ENCODE measurements around the gene SLC25A34.
A peak's percentile ranks its signal among the peaks of the same experiment; 100 is the strongest.
"Not testable (repeated sequence)": the region's sequence is repeated elsewhere in the genome, so short reads cannot be mapped to it uniquely, and the experiment has no call there.

Gene SLC25A34

DNA sequence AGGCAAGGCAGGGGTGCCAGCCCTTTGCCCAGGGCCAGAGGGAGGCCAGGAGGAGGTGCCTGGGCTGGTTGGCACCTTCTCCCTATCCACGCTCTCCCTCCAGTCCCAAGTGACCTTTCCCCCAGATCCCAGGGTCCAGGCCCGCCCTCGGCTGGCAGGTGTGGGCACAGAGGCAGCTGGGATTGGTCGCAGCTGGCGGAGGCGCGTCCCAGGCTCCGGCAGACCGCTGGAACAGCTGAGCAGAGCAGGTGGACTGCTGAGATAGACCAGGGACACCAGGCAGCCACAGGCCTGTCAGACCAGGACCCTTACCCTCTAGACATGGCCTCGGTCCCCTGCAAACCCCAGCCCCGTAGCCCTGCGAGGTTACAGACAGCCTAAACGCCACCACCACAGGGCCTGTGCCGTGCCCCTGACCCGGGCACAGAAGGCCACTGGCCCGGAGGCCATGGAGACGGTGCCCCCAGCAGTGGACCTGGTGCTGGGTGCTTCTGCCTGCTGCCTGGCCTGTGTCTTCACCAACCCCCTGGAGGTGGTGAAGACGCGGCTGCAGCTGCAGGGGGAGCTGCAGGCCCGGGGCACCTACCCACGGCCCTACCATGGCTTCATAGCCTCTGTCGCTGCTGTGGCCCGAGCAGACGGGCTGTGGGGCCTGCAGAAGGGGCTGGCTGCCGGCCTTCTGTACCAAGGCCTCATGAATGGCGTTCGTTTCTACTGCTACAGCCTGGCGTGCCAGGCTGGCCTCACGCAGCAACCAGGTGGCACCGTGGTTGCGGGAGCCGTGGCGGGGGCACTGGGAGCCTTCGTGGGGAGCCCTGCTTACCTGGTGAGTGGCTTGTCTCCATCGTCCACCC, at the start of gene SLC25A34:
Gene SLC25A34, plus strand, starts transcription at position 221 of the 854 bp plus-strand sequence. Its CDS starts 228 bp downstream, at position 449.
- no peak for DNase-seq (ENCODE audit: low read depth, low spot score)
- H3K27ac ChIP-seq = no peak within 1 kb of the TSS

DNA sequence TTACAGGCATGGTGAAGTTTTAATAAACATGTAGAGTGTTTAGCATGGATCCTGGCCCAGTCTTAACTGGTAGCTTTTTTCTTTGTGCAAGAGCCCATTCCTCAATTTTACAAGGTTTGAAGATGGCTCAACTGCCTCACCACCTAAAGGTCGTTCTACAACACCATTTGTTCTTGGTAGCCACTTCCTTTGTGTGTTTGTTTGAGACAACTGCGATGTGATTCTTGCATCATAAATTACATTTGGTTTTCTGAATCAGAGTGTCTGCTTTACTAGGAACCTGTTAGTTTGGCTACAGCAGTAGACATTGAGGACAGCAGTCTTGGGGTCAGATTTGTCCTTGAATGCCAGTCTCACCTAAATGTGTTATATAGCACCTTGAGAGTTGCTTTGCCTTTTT, 48.6 kb upstream of the SLC25A34 start:
- DNase-seq (ENCODE audit: low read depth, low spot score) = no peak
- H3K27ac ChIP-seq = no peak overlapping the region

GRCh38 chr1:15690317-15690716, 45.7 kb upstream of the SLC25A34 start:
- DNase-seq (ENCODE audit: low read depth, low spot score) = no peak
- no peak overlapping the region for H3K27ac ChIP-seq

GRCh38 chr1:15691434-15692032, 44.5 kb upstream of the SLC25A34 start:
- no peak overlapping the region for H3K27ac ChIP-seq
- no peak for DNase-seq (ENCODE audit: low read depth, low spot score)

DNA sequence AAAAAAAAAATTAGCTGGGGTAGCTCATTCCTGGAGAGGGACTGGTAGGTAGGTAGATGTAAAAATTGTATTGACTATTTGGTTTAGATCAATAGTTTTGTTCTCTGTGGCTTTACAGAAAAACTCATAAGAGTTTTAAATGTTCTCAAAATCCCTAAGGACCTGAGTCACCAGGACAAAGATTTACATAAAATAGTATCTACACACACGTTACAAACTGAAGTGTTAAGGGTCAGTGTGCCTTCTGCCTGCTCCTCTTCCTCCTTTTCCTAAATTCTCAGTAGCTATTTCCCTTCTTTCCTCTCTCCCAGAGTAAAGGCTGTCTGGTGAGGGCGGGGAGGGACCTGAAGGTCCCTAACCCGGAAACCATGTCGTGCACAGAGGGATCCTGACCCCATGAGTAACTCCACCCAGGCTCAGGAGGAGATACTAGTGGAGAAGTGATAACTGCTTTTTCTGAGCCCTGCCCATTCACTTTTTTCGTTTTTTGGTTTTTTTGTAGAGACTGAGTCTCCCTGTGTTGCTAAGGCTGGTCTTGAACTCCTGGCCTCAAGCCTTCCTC, 43.9 kb upstream of the SLC25A34 start:
- H3K27ac ChIP-seq = no peak overlapping the region
- no peak for DNase-seq (ENCODE audit: low read depth, low spot score)

- H3K27ac ChIP-seq = no peak overlapping the region
- DNase-seq (ENCODE audit: low read depth, low spot score) = no peak
Observed at GRCh38 chr1:15693371-15693770, 42.7 kb upstream of the SLC25A34 start.

DNA sequence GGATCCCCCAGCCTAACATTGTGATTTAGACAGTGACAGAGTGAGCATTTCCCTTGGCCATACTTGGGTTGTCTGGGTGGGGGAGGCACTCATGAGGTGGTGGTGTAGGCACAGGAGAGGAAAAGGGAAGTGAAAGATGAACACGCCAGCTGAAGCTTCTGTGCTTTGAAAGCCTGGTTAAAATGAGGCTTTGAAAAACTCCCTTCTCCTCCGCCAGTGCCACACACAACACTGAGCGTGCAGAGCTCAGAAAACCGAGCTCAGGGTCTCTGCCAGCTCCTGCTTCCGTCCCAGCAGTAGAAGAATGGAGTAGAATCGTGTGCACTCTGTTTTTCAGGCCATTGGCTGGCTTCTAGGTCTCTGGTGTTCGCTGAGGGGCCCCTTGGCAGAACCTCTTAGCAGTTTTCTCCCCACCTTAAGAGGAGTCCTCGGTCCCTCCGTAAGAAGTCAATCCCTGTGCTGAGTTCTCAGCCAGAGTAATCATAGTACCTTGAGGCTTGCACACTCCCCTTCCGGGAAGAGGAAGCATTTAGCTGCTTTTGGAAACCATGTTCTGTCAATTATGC, 39.0 kb upstream of the SLC25A34 start:
- DNase-seq (ENCODE audit: low read depth, low spot score) = no peak
- H3K27ac ChIP-seq = no peak overlapping the region

- no peak overlapping the region for H3K27ac ChIP-seq
- no peak for DNase-seq (ENCODE audit: low read depth, low spot score)
Observed at GRCh38 chr1:15698201-15698600, 37.9 kb upstream of the SLC25A34 start.

GRCh38 chr1:15699321-15699720, 36.7 kb upstream of the SLC25A34 start:
- DNase-seq (ENCODE audit: low read depth, low spot score); H3K27ac ChIP-seq: not testable (repeated sequence)

DNA sequence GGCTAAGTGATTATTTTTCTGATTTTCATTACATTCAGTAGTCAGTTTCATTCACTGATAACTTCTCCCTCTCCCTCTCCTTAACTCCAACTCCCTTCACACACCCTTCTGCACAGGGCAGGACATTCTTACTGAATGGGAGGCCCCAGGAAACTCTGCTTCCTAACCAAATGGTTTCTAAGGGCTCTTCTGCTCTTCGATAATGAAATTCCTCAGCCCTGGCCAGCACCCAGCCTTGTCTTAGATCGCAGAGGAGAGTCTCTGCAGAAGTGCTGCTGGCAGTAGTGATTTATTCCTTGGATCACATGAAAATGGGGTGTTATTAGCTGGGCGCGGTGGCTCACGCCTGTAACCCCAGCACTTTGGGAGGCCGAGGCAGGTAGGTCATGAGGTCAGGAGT, 35.5 kb upstream of the SLC25A34 start:
- DNase-seq (ENCODE audit: low read depth, low spot score) = no peak
- H3K27ac ChIP-seq = no peak overlapping the region

DNA sequence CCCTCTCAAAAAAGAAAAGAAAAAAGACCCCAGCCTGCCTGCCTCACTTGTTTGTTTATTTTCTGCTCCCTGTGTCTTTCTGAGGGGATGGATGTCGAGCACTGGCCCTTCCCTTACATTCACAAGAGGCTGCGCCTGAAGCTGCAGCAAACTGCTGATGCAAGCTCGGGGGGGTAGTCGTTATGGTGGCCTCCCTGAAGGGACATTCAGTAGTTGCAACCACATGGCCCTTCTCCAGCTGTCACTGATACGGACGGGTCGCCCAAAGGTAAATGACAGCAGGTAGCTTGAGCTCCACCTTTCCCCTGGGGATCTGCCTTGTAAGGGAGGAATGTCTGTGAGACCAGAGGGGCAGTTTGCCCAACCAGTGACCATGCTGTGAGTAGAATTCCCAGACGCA, 34.3 kb upstream of the SLC25A34 start:
- H3K27ac ChIP-seq = no peak overlapping the region
- DNase-seq (ENCODE audit: low read depth, low spot score) = no peak

DNA sequence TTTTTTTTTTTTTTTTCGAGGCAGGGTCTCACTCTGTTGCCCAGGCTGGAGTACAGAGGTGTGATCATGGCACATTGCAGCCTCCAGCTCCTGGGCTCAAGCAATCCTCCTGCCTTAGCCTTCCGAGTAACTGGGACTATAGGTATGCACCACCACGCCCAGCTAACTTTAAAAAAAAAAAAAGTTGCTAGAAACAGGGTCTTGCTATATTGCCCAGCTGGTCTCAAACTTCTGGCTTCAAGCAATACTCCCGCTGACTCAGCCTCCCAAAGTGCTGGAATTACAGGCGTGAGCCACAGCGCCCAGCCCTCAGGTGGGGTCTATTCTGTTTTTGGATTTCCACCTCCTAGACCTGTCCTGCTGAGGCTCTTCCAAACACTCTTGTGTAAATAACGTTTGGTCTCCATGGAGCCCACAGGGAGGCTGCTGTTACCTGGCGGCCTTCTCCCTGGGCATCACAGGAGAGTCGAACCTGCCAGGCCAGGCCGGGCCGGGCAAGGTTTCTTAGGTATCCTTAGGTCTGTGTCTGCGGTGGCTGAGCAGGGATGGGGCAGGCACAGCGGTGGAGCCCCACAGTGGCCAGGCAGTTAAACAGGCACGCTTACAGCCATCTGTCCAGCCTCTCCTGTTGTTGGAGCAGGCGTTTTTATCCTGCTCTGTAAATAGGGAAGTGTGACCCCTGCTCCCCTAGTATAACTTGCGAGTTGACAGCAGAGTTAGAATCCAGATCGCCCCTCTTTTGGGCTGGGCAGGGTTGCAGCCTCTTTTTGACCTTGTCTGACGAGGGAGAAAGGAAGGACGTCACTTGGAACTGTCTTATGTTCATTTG, 33.1 kb upstream of the SLC25A34 start:
- no peak for DNase-seq (ENCODE audit: low read depth, low spot score)
- H3K27ac ChIP-seq = peak overlapping the region; percentile 64

DNA sequence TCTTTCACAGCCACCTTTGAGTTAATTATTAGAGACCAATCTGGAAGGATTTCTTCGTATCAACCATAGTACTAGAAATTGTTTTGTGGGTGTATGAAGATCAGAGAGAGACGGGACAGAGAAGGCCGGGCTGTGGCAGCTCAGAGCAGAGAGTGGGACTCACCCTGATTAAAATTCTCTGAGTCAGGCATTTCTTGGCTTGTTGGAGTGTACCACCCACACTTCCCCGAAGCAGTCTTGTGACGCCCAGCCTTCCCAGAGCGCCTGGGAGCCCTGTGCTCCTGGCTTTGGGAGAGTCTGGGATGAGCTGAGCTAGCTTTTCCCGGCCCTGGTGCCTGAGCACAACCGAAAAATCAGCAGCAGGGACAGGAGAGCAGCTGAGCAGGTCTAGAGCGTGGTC, 32.5 kb upstream of the SLC25A34 start:
- H3K27ac ChIP-seq = peak overlapping the region; percentile 64
- no peak for DNase-seq (ENCODE audit: low read depth, low spot score)

DNA sequence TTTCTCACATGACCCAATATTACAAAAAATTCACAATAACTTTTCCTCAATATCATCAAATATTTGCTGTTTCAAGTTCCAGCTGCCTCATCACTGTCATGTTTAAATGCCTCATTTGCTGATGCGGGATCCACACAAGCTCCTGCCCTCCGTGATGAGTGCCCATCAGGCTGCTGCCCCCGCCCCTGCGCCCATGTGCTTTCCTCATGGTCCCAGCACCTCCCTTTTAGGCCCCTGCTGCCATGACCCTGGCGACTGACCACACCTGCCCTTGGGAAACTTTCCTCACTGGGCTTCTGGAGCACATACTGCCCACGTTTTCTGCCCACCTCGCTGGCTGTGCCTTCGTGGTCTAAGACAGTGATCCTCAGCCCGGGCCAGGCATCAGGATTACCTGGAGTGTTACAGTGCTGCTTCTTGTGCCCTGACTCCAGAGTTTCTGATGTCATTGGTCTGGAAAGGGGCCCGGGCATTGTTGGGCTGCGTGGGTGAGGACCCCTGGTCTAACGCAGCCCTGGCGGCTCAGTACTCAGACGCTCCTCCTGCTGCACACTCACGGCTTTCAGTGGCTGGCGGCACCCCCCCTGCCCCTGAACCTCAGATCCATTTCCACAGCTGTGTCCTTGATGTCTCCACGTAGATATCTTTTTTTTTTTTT, 31.4 kb upstream of the SLC25A34 start:
- no peak overlapping the region for H3K27ac ChIP-seq
- DNase-seq (ENCODE audit: low read depth, low spot score) = no peak

GRCh38 chr1:15705184-15705566, 30.9 kb upstream of the SLC25A34 start:
- H3K27ac ChIP-seq = no peak overlapping the region
- DNase-seq (ENCODE audit: low read depth, low spot score) = no peak

GRCh38 chr1:15706751-15707150, 29.3 kb upstream of the SLC25A34 start:
- no peak for DNase-seq (ENCODE audit: low read depth, low spot score)
- no peak overlapping the region for H3K27ac ChIP-seq

- DNase-seq (ENCODE audit: low read depth, low spot score) = no peak
- no peak overlapping the region for H3K27ac ChIP-seq
Observed at GRCh38 chr1:15707239-15707925, 28.7 kb upstream of the SLC25A34 start.

GRCh38 chr1:15708486-15709137, 27.4 kb upstream of the SLC25A34 start:
- no peak for DNase-seq (ENCODE audit: low read depth, low spot score)
- no peak overlapping the region for H3K27ac ChIP-seq

DNA sequence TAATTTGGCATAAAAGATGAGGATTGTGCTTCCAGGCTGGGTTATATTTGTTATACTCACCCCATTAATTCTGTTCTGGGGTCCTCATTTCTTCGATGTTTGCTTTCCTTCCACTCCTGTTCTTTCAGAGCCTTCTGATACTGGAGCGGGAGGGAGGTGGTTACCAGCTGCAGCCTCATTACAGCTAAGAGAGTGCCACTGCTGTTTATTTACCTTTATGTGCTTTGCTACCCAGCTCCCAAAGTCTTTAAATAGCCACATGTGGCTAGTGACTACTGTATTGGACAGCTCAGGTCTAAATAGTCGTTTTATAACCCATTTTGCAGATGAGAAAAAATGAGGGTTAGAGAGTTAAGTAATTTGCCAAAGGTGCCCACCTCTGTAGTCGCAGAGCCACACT, 26.8 kb upstream of the SLC25A34 start:
- no peak overlapping the region for H3K27ac ChIP-seq
- DNase-seq (ENCODE audit: low read depth, low spot score) = no peak

All from epithelial cell of prostate (primary cell).